Mesendoderm (in vitro differentiated cells): ENCODE measurements around the gene MGAT3.

Source experiments
- DNase-seq: peaks from one replicate; pipeline ENCODE4 v3.0.0; 2013
- H2AK5ac ChIP-seq: 2 replicates; pipeline ENCODE4 v1.6.1; 2013; ENCODE audit warnings: low read length, inconsistent platforms
- H2BK120ac ChIP-seq: 2 replicates; pipeline ENCODE4 v1.6.1; 2013; ENCODE audit warnings: low read depth, mild to moderate bottlenecking, low read length, moderate library complexity, mixed read lengths
- H2BK15ac ChIP-seq: replicated peaks from 2 replicates; pipeline ENCODE4 v1.6.1; 2013; ENCODE audit warnings: low read depth, mild to moderate bottlenecking, moderate library complexity
- H2BK5ac ChIP-seq: 2 replicates; pipeline ENCODE4 v1.6.1; 2013; ENCODE audit warnings: low read length, inconsistent platforms
- H3K18ac ChIP-seq: 2 replicates; pipeline ENCODE4 v1.6.1; 2013; ENCODE audit warnings: mild to moderate bottlenecking, low read length, mixed read lengths
- H3K23ac ChIP-seq: one replicate; pipeline ENCODE4 v1.6.1; 2013; ENCODE audit warnings: low read length
- H3K27ac ChIP-seq: 2 replicates; pipeline ENCODE4 v1.5.1; 2013; ENCODE audit warnings: low read depth, mild to moderate bottlenecking, inconsistent platforms, low read length, moderate library complexity
- H3K27me3 ChIP-seq: 2 replicates; pipeline ENCODE4 v1.6.1; 2013; ENCODE audit warnings: low read length, control low read depth, mild to moderate bottlenecking, inconsistent platforms; ENCODE audit not compliant: insufficient read depth, poor library complexity
- H3K36me3 ChIP-seq: 2 replicates; pipeline ENCODE4 v1.6.1; 2013; ENCODE audit warnings: low read length, inconsistent platforms; ENCODE audit not compliant: control insufficient read depth, insufficient read depth
- H3K4ac ChIP-seq: one replicate; pipeline ENCODE4 v1.6.1; 2013; ENCODE audit warnings: low read depth, mild to moderate bottlenecking, low read length, moderate library complexity
- H3K4me1 ChIP-seq: 2 replicates; pipeline ENCODE4 v1.6.1; 2013; ENCODE audit warnings: low read depth, low read length, inconsistent platforms; ENCODE audit not compliant: control insufficient read depth
- H3K4me2 ChIP-seq: 2 replicates; pipeline ENCODE4 v1.6.1; 2013; ENCODE audit warnings: low read length
- H3K4me3 ChIP-seq: 2 replicates; pipeline ENCODE4 v1.5.1; 2013; ENCODE audit warnings: mild to moderate bottlenecking, low read length
- H3K56ac ChIP-seq: one replicate; pipeline ENCODE4 v1.6.1; 2013; ENCODE audit warnings: low read length
- H3K79me1 ChIP-seq: 2 replicates; pipeline ENCODE4 v1.6.1; 2013; ENCODE audit warnings: low read length, inconsistent platforms
- H3K79me2 ChIP-seq: 2 replicates; pipeline ENCODE4 v1.6.1; 2013; ENCODE audit warnings: mild to moderate bottlenecking, low read length; ENCODE audit not compliant: control insufficient read depth, insufficient read depth
- H3K9ac ChIP-seq: 2 replicates; pipeline ENCODE4 v1.6.1; 2013; ENCODE audit warnings: low read length, inconsistent platforms
- H4K5ac ChIP-seq: one replicate; pipeline ENCODE4 v1.6.1; 2013; ENCODE audit warnings: low read length
- H4K8ac ChIP-seq: one replicate; pipeline ENCODE4 v1.6.1; 2013; ENCODE audit warnings: low read depth, mild to moderate bottlenecking, control low read depth, low read length, moderate library complexity
- WGBS: extraction: QIAGEN DNeasy Blood & Tissue Kit; methylation state at CpG from one replicate; pipeline ENCODE4 v1.1.7; 2013; ENCODE audit warnings: low lambda C conversion rate, missing lambda C conversion rate; ENCODE audit not compliant: insufficient coverage; ENCODE audit errors: extremely low coverage; 5-methylcytosine and 5-hydroxymethylcytosine counted together

Gene MGAT3

DNA sequence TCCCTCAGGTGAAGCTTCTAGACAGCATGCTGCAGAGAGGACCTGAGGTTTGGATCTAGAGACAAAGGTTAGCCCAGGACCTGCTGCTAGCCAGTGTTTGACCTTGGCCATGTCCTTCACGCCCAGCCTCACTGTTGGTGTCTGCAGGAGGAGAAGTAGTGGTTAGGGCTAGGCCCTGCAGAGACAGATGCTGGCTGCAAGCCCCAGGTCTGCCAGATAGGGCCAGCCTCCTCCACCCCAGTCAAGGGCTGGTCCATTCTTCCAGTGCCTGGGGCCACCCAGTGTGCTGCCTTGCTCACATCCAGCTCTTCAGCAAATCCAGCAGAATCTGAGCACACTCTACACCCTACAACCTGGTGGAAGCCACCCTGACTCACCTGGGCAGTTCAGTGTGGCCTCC lies 23.7 kb downstream of the MGAT3 start:
- Histone ChIP-seq H3K79me2 (no peaks in the 10 kb centered on the region), H3K27me3 (no peaks in the 10 kb centered on the region), H3K36me3 (no peaks in the 10 kb centered on the region), H4K5ac (no peak overlapping the region), H3K4me3 (no peak overlapping the region), H2AK5ac (no peak overlapping the region), H4K8ac (no peak overlapping the region), H3K56ac (no peak overlapping the region), H3K4me2 (no peak overlapping the region), H2BK5ac (no peak overlapping the region), H3K9ac (no peak overlapping the region), H2BK15ac (no peak overlapping the region), H3K27ac (no peak overlapping the region), H3K18ac (no peak overlapping the region), H3K79me1 (no peaks in the 10 kb centered on the region), H3K4ac (no peak overlapping the region), H3K4me1 (peaks cover under 1% of the 10 kb centered on the region), H2BK120ac (no peak overlapping the region), H3K23ac (no peak overlapping the region)
- DNase-seq = no peak
- WGBS = no CpG with 5 or more reads among the region's 1 CpG

DNA sequence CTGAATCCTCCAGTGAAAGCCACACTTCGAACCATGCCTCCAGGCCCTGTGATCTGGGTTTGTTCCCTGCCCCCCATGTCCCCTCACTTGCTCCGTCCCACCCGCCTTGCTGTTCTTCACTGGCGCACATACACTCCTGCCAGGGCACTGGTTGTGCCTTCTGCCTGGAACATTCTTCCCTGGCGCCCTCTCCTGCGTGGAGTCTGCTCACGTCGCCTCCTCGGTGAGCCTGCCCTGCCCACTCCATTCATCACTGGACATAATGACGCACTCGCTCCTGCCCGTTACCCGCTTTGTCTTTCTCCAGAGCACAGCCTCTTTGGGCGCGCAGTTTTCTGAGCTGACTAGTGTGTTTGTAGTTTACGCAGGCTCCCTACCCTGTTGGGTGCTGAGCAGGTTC lies 24.2 kb downstream of the MGAT3 start:
- Histone ChIP-seq H2BK120ac (no peak overlapping the region), H4K5ac (no peak overlapping the region), H2BK15ac (no peak overlapping the region), H4K8ac (no peak overlapping the region), H3K18ac (no peak overlapping the region), H3K27me3 (no peaks in the 10 kb centered on the region), H3K4me1 (no peaks in the 10 kb centered on the region), H3K4me3 (no peak overlapping the region), H2AK5ac (no peak overlapping the region), H3K9ac (no peak overlapping the region), H2BK5ac (no peak overlapping the region), H3K4me2 (no peak overlapping the region), H3K56ac (no peak overlapping the region), H3K36me3 (no peaks in the 10 kb centered on the region), H3K4ac (no peak overlapping the region), H3K79me2 (no peaks in the 10 kb centered on the region), H3K27ac (no peak overlapping the region), H3K23ac (no peak overlapping the region), H3K79me1 (no peaks in the 10 kb centered on the region)
- WGBS = no CpG with 5 or more reads among the region's 16 CpGs
- DNase-seq = no peak

DNA sequence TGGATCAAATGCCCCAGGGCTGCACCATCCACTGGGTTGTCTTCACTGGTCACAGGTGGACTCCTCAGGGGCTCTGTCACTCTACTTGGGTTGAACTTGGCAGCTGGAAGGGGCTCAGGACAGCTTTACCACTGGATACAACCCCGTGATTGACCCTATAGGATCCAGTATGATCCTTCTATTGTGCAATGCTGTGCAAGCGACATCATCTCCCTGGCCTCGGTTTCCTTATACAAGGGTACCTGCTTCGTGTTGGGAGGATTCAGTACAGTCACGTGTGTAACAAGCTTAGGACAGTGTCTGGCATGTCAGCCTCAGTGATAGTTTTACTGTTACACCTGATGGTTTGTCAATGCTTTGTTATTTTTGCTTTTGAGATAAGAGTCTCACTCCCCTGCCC lies 24.8 kb downstream of the MGAT3 start:
- H3K4ac ChIP-seq = no peak overlapping the region
- H3K4me2 ChIP-seq = no peak overlapping the region
- H3K23ac ChIP-seq = no peak overlapping the region
- no CpG with 5 or more reads among the region's 5 CpGs for WGBS
- no peak overlapping the region for H3K27ac ChIP-seq
- H3K79me2 ChIP-seq = no peaks in the 10 kb centered on the region
- no peak overlapping the region for H3K56ac ChIP-seq
- no peak overlapping the region for H3K9ac ChIP-seq
- H4K5ac ChIP-seq = no peak overlapping the region
- H3K27me3 ChIP-seq = no peaks in the 10 kb centered on the region
- H3K18ac ChIP-seq = no peak overlapping the region
- no peak for DNase-seq
- H2BK15ac ChIP-seq = no peak overlapping the region
- no peak overlapping the region for H3K4me3 ChIP-seq
- no peaks in the 10 kb centered on the region for H3K79me1 ChIP-seq
- H2AK5ac ChIP-seq = no peak overlapping the region
- no peak overlapping the region for H2BK5ac ChIP-seq
- no peak overlapping the region for H4K8ac ChIP-seq
- H2BK120ac ChIP-seq = no peak overlapping the region
- no peaks in the 10 kb centered on the region for H3K4me1 ChIP-seq
- H3K36me3 ChIP-seq = no peaks in the 10 kb centered on the region

DNA sequence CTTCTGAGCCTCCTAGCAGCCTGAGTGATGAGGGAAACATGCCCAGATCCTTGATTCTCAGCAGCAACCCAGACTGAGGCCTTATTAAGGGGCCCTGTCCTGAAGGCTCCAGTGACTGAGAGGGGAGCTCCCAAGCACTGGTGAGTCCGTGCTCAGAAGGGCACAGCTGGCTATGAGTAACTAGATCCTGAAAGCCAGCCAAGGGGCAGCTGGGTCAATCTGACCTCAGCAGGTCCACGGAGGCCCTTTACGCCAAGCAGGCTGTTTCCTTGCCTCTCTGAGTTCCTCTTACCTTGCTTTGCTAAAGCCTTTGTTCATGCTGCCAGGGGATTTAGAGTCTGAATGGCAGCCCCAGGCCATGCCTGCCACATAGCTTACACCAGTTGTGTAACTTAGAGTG lies 26.0 kb downstream of the MGAT3 start:
- DNase-seq = no peak
- Histone ChIP-seq H2AK5ac (no peak overlapping the region), H2BK15ac (no peak overlapping the region), H2BK5ac (no peak overlapping the region), H3K27ac (no peak overlapping the region), H3K4me1 (no peaks in the 10 kb centered on the region), H3K4me3 (no peak overlapping the region), H3K36me3 (no peaks in the 10 kb centered on the region), H4K8ac (no peak overlapping the region), H3K79me2 (no peaks in the 10 kb centered on the region), H3K79me1 (no peaks in the 10 kb centered on the region), H3K18ac (no peak overlapping the region), H3K4me2 (no peak overlapping the region), H3K56ac (no peak overlapping the region), H3K9ac (no peak overlapping the region), H3K23ac (no peak overlapping the region), H4K5ac (no peak overlapping the region), H3K4ac (no peak overlapping the region), H2BK120ac (no peak overlapping the region), H3K27me3 (no peaks in the 10 kb centered on the region)
- no CpG with 5 or more reads among the region's 3 CpGs for WGBS

DNA sequence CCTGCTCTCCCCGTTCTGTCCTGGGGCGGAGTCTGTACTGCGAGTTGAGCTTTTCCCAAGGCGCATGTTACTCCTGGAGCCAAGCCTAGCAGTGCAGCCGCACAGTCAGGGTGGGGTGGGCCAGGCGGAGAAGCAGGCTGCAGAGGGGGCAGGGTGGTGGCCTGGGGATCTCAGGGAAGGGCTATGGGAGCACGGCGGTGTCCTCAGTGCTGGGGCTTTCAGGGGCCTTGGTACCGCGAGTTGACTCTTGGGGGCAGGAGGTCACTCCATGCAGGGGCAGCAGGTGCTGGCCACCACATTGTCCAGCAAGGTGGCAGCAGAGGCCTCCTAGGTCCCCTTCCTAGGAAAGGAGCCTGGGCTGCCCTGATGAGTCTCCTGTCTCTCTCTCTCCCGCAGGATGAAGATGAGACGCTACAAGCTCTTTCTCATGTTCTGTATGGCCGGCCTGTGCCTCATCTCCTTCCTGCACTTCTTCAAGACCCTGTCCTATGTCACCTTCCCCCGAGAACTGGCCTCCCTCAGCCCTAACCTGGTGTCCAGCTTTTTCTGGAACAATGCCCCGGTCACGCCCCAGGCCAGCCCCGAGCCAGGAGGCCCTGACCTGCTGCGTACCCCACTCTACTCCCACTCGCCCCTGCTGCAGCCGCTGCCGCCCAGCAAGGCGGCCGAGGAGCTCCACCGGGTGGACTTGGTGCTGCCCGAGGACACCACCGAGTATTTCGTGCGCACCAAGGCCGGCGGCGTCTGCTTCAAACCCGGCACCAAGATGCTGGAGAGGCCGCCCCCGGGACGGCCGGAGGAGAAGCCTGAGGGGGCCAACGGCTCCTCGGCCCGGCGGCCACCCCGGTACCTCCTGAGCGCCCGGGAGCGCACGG lies 30.4 kb downstream of the MGAT3 start:
- Histone ChIP-seq H2BK120ac (no peak overlapping the region), H3K23ac (no peak overlapping the region), H3K4me2 (no peak overlapping the region), H2AK5ac (no peak overlapping the region), H3K4me1 (peaks cover 2% of the 10 kb centered on the region), H4K5ac (no peak overlapping the region), H4K8ac (no peak overlapping the region), H2BK5ac (no peak overlapping the region), H3K36me3 (no peaks in the 10 kb centered on the region), H3K27me3 (no peaks in the 10 kb centered on the region), H3K79me2 (no peaks in the 10 kb centered on the region), H3K56ac (no peak overlapping the region), H3K4ac (no peak overlapping the region), H3K79me1 (no peaks in the 10 kb centered on the region), H2BK15ac (no peak overlapping the region), H3K18ac (no peak overlapping the region), H3K4me3 (no peak overlapping the region), H3K9ac (no peak overlapping the region), H3K27ac (no peak overlapping the region)
- DNase-seq = no peak
- no CpG with 5 or more reads among the region's 45 CpGs for WGBS
